ENCODE measurements around the gene NOMO2.
"Not testable (repeated sequence)": the region's sequence is repeated elsewhere in the genome, so short reads cannot be mapped to it uniquely, and the experiment has no call there.

- not testable (repeated sequence) for TF ChIP-seq POLR2A (IDR thresholded peaks at IDR 0.05; ENCODE audit: low read depth, low read length); POLR2AphosphoS5 (IDR thresholded peaks at IDR 0.05; ENCODE audit: low read depth, low read length); TAF1 (IDR thresholded peaks at IDR 0.05; ENCODE audit: low read depth, low read length); PAX5 (IDR thresholded peaks at IDR 0.05; ENCODE audit: insufficient read depth, low read length, severe bottlenecking); POU2F2 (IDR thresholded peaks at IDR 0.05; ENCODE audit: low read depth, low read length); SPI1 (IDR thresholded peaks at IDR 0.05; ENCODE audit: low read depth, low read length)
These were observed 8.2 kb downstream of the NOMO2 start for GRCh38 chr16:18553671-18554070.
